H1 (cell line): ENCODE results near the gene HLA-DQA1. TPM values are rescaled to one million over a fixed set of nuclear protein-coding genes. Genes with fewer than 3 reads are reported as not detected.

Source experiments
- CTCF ChIA-PET: fragments of 300-600 bp; sonication (Branson Sonifier 250); formaldehyde crosslinking; loops from one replicate; lab custom pipeline; 2021; ENCODE audit not compliant: partially characterized antibody; lab: Charles Lee
- POLR2A ChIA-PET: fragments of 300-600 bp; sonication (Branson Sonifier 250); formaldehyde crosslinking; loops from one replicate; lab custom pipeline; 2021; ENCODE audit warnings: inconsistent platforms; ENCODE audit not compliant: partially characterized antibody; lab: Charles Lee
- DNase-seq, 2 experiments: peaks; one replicate each; pipeline versions ENCODE4 v3.0.0 to v3.0.0-alpha.2; 2010 to 2022; ENCODE audit warnings: low spot score in 2 of 2, low read depth in 1 of 2, mixed read lengths in 1 of 2
- FAIRE-seq: peaks from 2 replicates; lab custom pipeline; 2011; peaks lifted over from hg19 to GRCh38; lab: Jason Lieb, UNC
- H2AFZ ChIP-seq: 2 replicates; pipeline ENCODE4 v1.8.1; 2012; ENCODE audit warnings: low read length, inconsistent platforms
- H2AK5ac ChIP-seq: 2 replicates; pipeline ENCODE4 v1.6.1; 2013; ENCODE audit warnings: low read depth, low read length
- H2BK120ac ChIP-seq: replicated peaks from 2 replicates; pipeline ENCODE3; 2013; ENCODE audit warnings: low read depth, low read length, inconsistent platforms
- H2BK12ac ChIP-seq: 2 replicates; pipeline ENCODE4 v1.6.1; 2013; ENCODE audit warnings: low read depth, low read length
- H2BK15ac ChIP-seq: 2 replicates; pipeline ENCODE4 v1.6.1; 2013; ENCODE audit warnings: low read length
- H2BK20ac ChIP-seq: 2 replicates; pipeline ENCODE4 v1.6.1; 2013; ENCODE audit warnings: low read length
- H2BK5ac ChIP-seq: 2 replicates; pipeline ENCODE4 v1.6.1; 2013; ENCODE audit warnings: low read depth, low read length
- H3K14ac ChIP-seq: 2 replicates; pipeline ENCODE4 v1.6.1; 2013; ENCODE audit warnings: inconsistent platforms; ENCODE audit not compliant: insufficient read length
- H3K18ac ChIP-seq: 2 replicates; pipeline ENCODE4 v1.6.1; 2013; ENCODE audit warnings: low read length; ENCODE audit errors: extremely low read depth
- H3K23ac ChIP-seq: 2 replicates; pipeline ENCODE4 v1.6.1; 2013; ENCODE audit warnings: inconsistent platforms; ENCODE audit not compliant: insufficient read length
- H3K23me2 ChIP-seq: 2 replicates; pipeline ENCODE4 v1.6.1; 2013; ENCODE audit warnings: low read depth, low read length
- H3K27ac ChIP-seq: 2 replicates; pipeline ENCODE4 v1.6.1; 2011; ENCODE audit warnings: low read depth, low read length, inconsistent platforms
- H3K27me3 ChIP-seq, 4 experiments: replicated peaks in 1 of 4; 1 replicate in 1 of 4; 2 replicates in 3 of 4; pipeline versions ENCODE4 v1.6.1 to v1.8.1; 2011 to 2013; ENCODE audit warnings: low read length in 3 of 4, mild to moderate bottlenecking in 3 of 4, inconsistent platforms in 2 of 4, mixed read lengths in 2 of 4, moderate library complexity in 1 of 4; ENCODE audit not compliant: control insufficient read depth in 3 of 4, insufficient read depth in 3 of 4; ENCODE audit errors: extremely low read depth in 1 of 4
- H3K36me3 ChIP-seq, 4 experiments: 2 replicates each; pipeline versions ENCODE4 v1.6.1 to v1.8.1; 2011 to 2013; ENCODE audit warnings: mild to moderate bottlenecking in 4 of 4, low read length in 3 of 4, moderate library complexity in 2 of 4, control low read depth in 1 of 4, inconsistent platforms in 1 of 4; ENCODE audit not compliant: insufficient read depth in 4 of 4, control insufficient read depth in 2 of 4
- H3K4ac ChIP-seq: replicated peaks from 2 replicates; pipeline ENCODE3; 2013; ENCODE audit warnings: low read length, low read depth, mixed read lengths, inconsistent platforms; ENCODE audit not compliant: insufficient read length
- H3K4me1 ChIP-seq, 4 experiments: replicated peaks in 1 of 4; 1 replicate in 1 of 4; 2 replicates in 3 of 4; pipeline versions ENCODE4 v1.6.1 to v1.8.1; 2011 to 2013; ENCODE audit warnings: low read length in 3 of 4, inconsistent platforms in 2 of 4, mixed read lengths in 1 of 4; ENCODE audit not compliant: insufficient read depth in 4 of 4, control insufficient read depth in 3 of 4
- H3K4me2 ChIP-seq, 2 experiments: 2 replicates each; pipeline versions ENCODE4 v1.6.1 to v1.8.1; 2011 to 2013; ENCODE audit warnings: low read depth in 2 of 2, low read length in 2 of 2, control low read depth in 1 of 2, inconsistent platforms in 1 of 2, mild to moderate bottlenecking in 1 of 2; ENCODE audit not compliant: insufficient read depth in 1 of 2
- H3K4me3 ChIP-seq, 4 experiments: fragments of 200-600, 300-600 bp in 1 of 4; sonication (generic), shearing (Covaris generic), sonication (Bioruptor Twin) in 1 of 4; 2 replicates each; pipeline versions ENCODE4 v1.5.1 to v1.8.1; 2011 to 2016; ENCODE audit warnings: low read length in 4 of 4, low read depth in 3 of 4, control low read depth in 2 of 4, inconsistent platforms in 2 of 4, mild to moderate bottlenecking in 2 of 4, mixed read lengths in 1 of 4, moderate library complexity in 1 of 4; ENCODE audit not compliant: insufficient read depth in 2 of 4; ENCODE audit errors: extremely low read depth in 1 of 4
- H3K56ac ChIP-seq: replicated peaks from 2 replicates; pipeline ENCODE3; 2013; ENCODE audit warnings: low read depth, mild to moderate bottlenecking, mixed read lengths, low read length, inconsistent platforms; ENCODE audit not compliant: insufficient read length
- H3K79me1 ChIP-seq: 2 replicates; pipeline ENCODE4 v1.6.1; 2013; ENCODE audit warnings: low read depth, low read length, control low read depth
- H3K79me2 ChIP-seq, 2 experiments: 2 replicates each; pipeline versions ENCODE4 v1.6.1 to v1.8.1; 2012 to 2013; ENCODE audit warnings: low read length in 2 of 2, mild to moderate bottlenecking in 2 of 2, inconsistent platforms in 1 of 2; ENCODE audit not compliant: insufficient read depth in 2 of 2, control insufficient read depth in 1 of 2
- H3K9ac ChIP-seq, 4 experiments: replicated peaks in 1 of 4; 1 replicate in 1 of 4; 2 replicates in 3 of 4; pipeline versions ENCODE4 v1.6.1 to v1.8.1; 2011 to 2013; ENCODE audit warnings: low read depth in 3 of 4, low read length in 3 of 4, control low read depth in 2 of 4, mild to moderate bottlenecking in 2 of 4, moderate library complexity in 2 of 4, inconsistent platforms in 1 of 4; ENCODE audit errors: extremely low read depth in 1 of 4
- H3K9me3 ChIP-seq, 2 experiments: 2 replicates each; pipeline versions ENCODE4 v1.6.1 to v1.8.1; 2012 to 2013; ENCODE audit warnings: mild to moderate bottlenecking in 2 of 2, moderate library complexity in 2 of 2, control low read depth in 1 of 2, inconsistent platforms in 1 of 2, low read depth in 1 of 2, low read length in 1 of 2, mixed read lengths in 1 of 2; ENCODE audit not compliant: insufficient read depth in 2 of 2
- H4K20me1 ChIP-seq, 2 experiments: replicated peaks in 1 of 2; 2 replicates each; pipeline versions ENCODE3 to v1.8.1; 2011 to 2013; ENCODE audit warnings: inconsistent platforms in 2 of 2, low read length in 2 of 2, mild to moderate bottlenecking in 1 of 2; ENCODE audit not compliant: insufficient read depth in 2 of 2, control insufficient read depth in 1 of 2
- H4K5ac ChIP-seq: 2 replicates; pipeline ENCODE4 v1.6.1; 2013; ENCODE audit warnings: low read length, low read depth, mixed read lengths, inconsistent platforms; ENCODE audit not compliant: insufficient read length
- H4K8ac ChIP-seq: 2 replicates; pipeline ENCODE4 v1.8.0; 2013; ENCODE audit warnings: mild to moderate bottlenecking, moderate library complexity, low read length, inconsistent platforms; ENCODE audit not compliant: insufficient read depth; ENCODE audit errors: extremely low read depth
- H4K91ac ChIP-seq: replicated peaks from 2 replicates; pipeline ENCODE3; 2013; ENCODE audit warnings: low read length, mixed read lengths, inconsistent platforms; ENCODE audit not compliant: insufficient read length
- ATF3 ChIP-seq: IDR thresholded peaks from 2 replicates; pipeline ENCODE4 v1.6.1; 2011; ENCODE audit warnings: low read depth, mild to moderate bottlenecking, low read length; ENCODE audit not compliant: insufficient read depth
- EP300 ChIP-seq, 2 experiments: IDR thresholded peaks; 1 replicate in 1 of 2; 2 replicates in 1 of 2; pipeline ENCODE4 v1.6.1; 2011 to 2012; ENCODE audit warnings: low read depth in 2 of 2, low read length in 2 of 2, mild to moderate bottlenecking in 2 of 2, borderline replicate concordance in 1 of 2, inconsistent platforms in 1 of 2, moderate library complexity in 1 of 2
- GABPA ChIP-seq: IDR thresholded peaks from 2 replicates; pipeline ENCODE4 v1.6.1; 2011; ENCODE audit warnings: mild to moderate bottlenecking, low read length, moderate library complexity, borderline replicate concordance; ENCODE audit not compliant: insufficient read depth
- KDM4A ChIP-seq: IDR thresholded peaks from one replicate; pipeline ENCODE4 v1.7.1; 2012; ENCODE audit warnings: low read depth, mild to moderate bottlenecking, moderate library complexity, low read length, inconsistent platforms; ENCODE audit not compliant: severe bottlenecking
- KDM5A ChIP-seq: fragments of 200-600 bp; IDR thresholded peaks from 2 replicates; pipeline ENCODE4 v1.7.1; 2012; ENCODE audit warnings: mild to moderate bottlenecking, low read length, inconsistent platforms, mixed read lengths
- RAD21 ChIP-seq, 2 experiments: IDR thresholded peaks in 1 of 2; conservative IDR thresholded peaks in 1 of 2; 2 replicates each; pipeline ENCODE4 v1.6.1; 2011; ENCODE audit warnings: low read depth in 2 of 2, low read length in 2 of 2, improper control_type of control experiment in 1 of 2, inconsistent platforms in 1 of 2, mild to moderate bottlenecking in 1 of 2, moderate library complexity in 1 of 2
- TCF12 ChIP-seq: IDR thresholded peaks from 2 replicates; pipeline ENCODE4 v1.6.1; 2011; ENCODE audit warnings: low read depth, mild to moderate bottlenecking, low read length
- WGBS, 2 experiments: shearing (Covaris generic) in 1 of 2; methylation state at CpG; one replicate each; pipeline versions ENCODE4 v1.1.6 to v1.1.7; 2013 to 2015; ENCODE audit warnings: low lambda C conversion rate in 2 of 2, mixed read lengths in 2 of 2, inconsistent platforms in 1 of 2, low coverage in 1 of 2, missing lambda C conversion rate in 1 of 2; ENCODE audit not compliant: insufficient replicate concordance in 2 of 2, insufficient coverage in 1 of 2, insufficient read length in 1 of 2; ENCODE audit errors: extremely low coverage in 1 of 2, missing lambda C conversion rate in 1 of 2; 5-methylcytosine and 5-hydroxymethylcytosine counted together
- polyA plus RNA-seq, 7 experiments: library from polyadenylated mRNA; depleted of rRNA in 3 of 7; stranded (reverse) in 5 of 7; unstranded in 2 of 7; fragments of >200 nt in 5 of 7; fragments of 200-250 nt in 2 of 7; gene quantifications; 1 replicate in 5 of 7; 2 replicates in 1 of 7; 4 replicates in 1 of 7; pipeline versions ENCODE4 v1.2.1 to v1.2.3, GENCODE V29; 2011 to 2013; ENCODE audit warnings: missing spikeins in 2 of 7, mixed read lengths in 2 of 7
- total RNA-seq: library from RNA; stranded (reverse); fragmentation: NEBNext Ultra II Directional; extraction: Animal tissue kit (Norgen Biotek cat#: 25700); gene quantifications from 2 replicates; pipeline ENCODE4 v1.2.1, GENCODE V29; 2021

Gene HLA-DQA1
- total and polyA plus RNA-seq, 2 of the 8 experiments (the other 6 are each of a cell fraction or from before 2014, with no cell fraction given) = 0.12 TPM; not detected in 1

- H3K36me3 ChIP-seq = no peaks in the 10 kb centered on the region
- no peaks in the 10 kb centered on the region for H3K23me2 ChIP-seq
- H3K18ac ChIP-seq = no peak overlapping the region
- no peak overlapping the region for H3K14ac ChIP-seq
- no peak overlapping the region for H2AK5ac ChIP-seq
- H2AFZ ChIP-seq = no peak overlapping the region
- 88% methylated on average over 2 of the region's 2 CpGs; no CpG with 5 or more reads in 1 of the 2 experiments for WGBS, 2 experiments
- no peak overlapping the region for H2BK20ac ChIP-seq
- H3K79me1 ChIP-seq = no peaks in the 10 kb centered on the region
- H3K56ac ChIP-seq = no peak overlapping the region
- no peak overlapping the region for H2BK12ac ChIP-seq
- no peaks in the 10 kb centered on the region for H3K9me3 ChIP-seq
- FAIRE-seq (no peak), DNase-seq (no peak)
- POLR2A ChIA-PET = no interaction called here
- TF ChIP-seq TCF12 (no peak), EP300 (IDR thresholded peaks at IDR 0.05; ENCODE audit: borderline replicate concordance in 1 of 2, low read depth in 2 of 2, low read length in 2 of 2) (no peak), KDM5A (no peak), ATF3 (no peak), KDM4A (no peak), GABPA (no peak), RAD21 (IDR thresholded peaks at IDR 0.05 in 1 of 2, conservative IDR thresholded peaks at IDR 0.05 in 1 of 2; ENCODE audit: low read depth in 2 of 2, low read length in 2 of 2) (no peak)
- H4K91ac ChIP-seq = no peak overlapping the region
- H4K20me1 ChIP-seq = no peaks in the 10 kb centered on the region
- no peaks in the 10 kb centered on the region for H3K27me3 ChIP-seq
- no peak overlapping the region for H4K5ac ChIP-seq
- H3K4me3 ChIP-seq = no peak overlapping the region
- H2BK5ac ChIP-seq = no peak overlapping the region
- CTCF ChIA-PET = interaction anchor here (0.6 kb wide), 1 partner anchor 104 kb away, joined by 3 read pairs; no protein-coding TSS in a partner anchor
- H4K8ac ChIP-seq = no peak overlapping the region
- no peak overlapping the region for H2BK15ac ChIP-seq
- no peaks in the 10 kb centered on the region for H3K79me2 ChIP-seq
- H3K4ac ChIP-seq = no peak overlapping the region
- H2BK120ac ChIP-seq = no peak overlapping the region
- H3K4me1 ChIP-seq = peaks cover 0 to 2% (median under 1%) of the 10 kb centered on the region in 4 experiments; a peak in 2 of 7 replicates
- H3K23ac ChIP-seq = no peak overlapping the region
- no peak overlapping the region for H3K9ac ChIP-seq
- H3K27ac ChIP-seq = no peak overlapping the region
- no peak overlapping the region for H3K4me2 ChIP-seq
These were observed 49.0 kb upstream of the HLA-DQA1 start for GRCh38 chr6:32588156-32588555.
